ENCODE data around the gene CRYBB1.

- TF ChIP-seq CTCF (IDR thresholded peaks at IDR 0.05), result no peak
- no peak for TF ChIP-seq EZH2 (IDR thresholded peaks at IDR 0.05; ENCODE audit: borderline replicate concordance, insufficient read depth, low read depth, low read length, poor library complexity, severe bottlenecking)
Measured at GRCh38 chr22:26561756-26562417, 55.9 kb downstream of the CRYBB1 start.
